H1 (cell line): Measurements from ENCODE around the gene TNNC1.

ENCODE experiments used
- ATF3 ChIP-seq: IDR thresholded peaks from 2 replicates; pipeline ENCODE4 v1.6.1; 2011; ENCODE audit warnings: low read depth, mild to moderate bottlenecking, low read length; ENCODE audit not compliant: insufficient read depth
- POLR2AphosphoS5 ChIP-seq: IDR thresholded peaks from 2 replicates; pipeline ENCODE4 v1.6.1; 2011; ENCODE audit warnings: low read depth, low read length
- SP1 ChIP-seq: IDR thresholded peaks from 2 replicates; pipeline ENCODE4 v1.6.1; 2011; ENCODE audit warnings: low read depth, low read length

GRCh38 chr3:52415800-52416199, 38.0 kb downstream of the TNNC1 start:
- no peak for TF ChIP-seq ATF3
- no peak for TF ChIP-seq POLR2AphosphoS5
- TF ChIP-seq SP1: no peak
